Neural progenitor cell (in vitro differentiated cells): Measurements from ENCODE around the gene TRMT1. TPM values are rescaled to one million over a fixed set of nuclear protein-coding genes. Genes with fewer than 3 reads are reported as not detected.

ENCODE experiments used
- DNase-seq: peaks from one replicate; pipeline ENCODE4 v3.0.0-alpha.2; 2016; ENCODE audit warnings: low spot score
- H2AFZ ChIP-seq: fragments of 200-600 bp; sonication (generic); replicated peaks from 2 replicates; pipeline ENCODE4 v1.6.1; 2016; ENCODE audit warnings: antibody characterized with exemption
- H3F3A ChIP-seq: fragments of 200-600 bp; sonication (generic); 2 replicates; pipeline ENCODE4 v1.6.1; 2016; ENCODE audit warnings: antibody characterized with exemption, low read depth
- H3K27ac ChIP-seq: fragments of 200-600 bp; sonication (generic); 2 replicates; pipeline ENCODE4 v1.5.1; 2016; ENCODE audit warnings: mild to moderate bottlenecking
- H3K27me3 ChIP-seq: fragments of 200-600 bp; sonication (generic); 2 replicates; pipeline ENCODE4 v1.6.1; 2016; ENCODE audit warnings: mild to moderate bottlenecking, moderate library complexity
- H3K36me3 ChIP-seq: fragments of 200-600 bp; sonication (generic); 2 replicates; pipeline ENCODE4 v1.5.1; 2016
- H3K4me1 ChIP-seq: fragments of 200-600 bp; sonication (generic); 2 replicates; pipeline ENCODE4 v1.6.1; 2016; ENCODE audit warnings: mixed run types
- H3K4me2 ChIP-seq: fragments of 200-600 bp; sonication (generic); 2 replicates; pipeline ENCODE4 v1.6.1; 2016
- H3K4me3 ChIP-seq: fragments of 200-600 bp; sonication (generic); 2 replicates; pipeline ENCODE4 v1.5.1; 2016
- H3K79me2 ChIP-seq: fragments of 200-600 bp; sonication (generic); 2 replicates; pipeline ENCODE4 v1.6.1; 2016; ENCODE audit warnings: low read depth
- H3K9ac ChIP-seq: fragments of 200-600 bp; sonication (generic); 2 replicates; pipeline ENCODE4 v1.6.1; 2016
- H3K9me3 ChIP-seq: fragments of 200-600 bp; sonication (generic); 2 replicates; pipeline ENCODE4 v1.5.1; 2016; ENCODE audit warnings: low read depth
- H4K20me1 ChIP-seq: fragments of 200-600 bp; sonication (generic); 2 replicates; pipeline ENCODE4 v1.6.1; 2016; ENCODE audit warnings: low read depth
- H3K27ac Mint-ChIP-seq: 3 replicates; pipeline ENCODE4 v1.8.0; 2021; ENCODE audit warnings: mixed read lengths
- H3K27me3 Mint-ChIP-seq: 2 replicates; pipeline ENCODE4 v1.8.0; 2022; ENCODE audit warnings: low read depth, mild to moderate bottlenecking, inconsistent platforms, moderate library complexity, mixed read lengths; ENCODE audit not compliant: insufficient read depth
- H3K36me3 Mint-ChIP-seq: 3 replicates; pipeline ENCODE4 v1.8.0; 2021; ENCODE audit warnings: mixed read lengths
- H3K4me1 Mint-ChIP-seq: 3 replicates; pipeline ENCODE4 v1.8.0; 2021; ENCODE audit warnings: mixed read lengths
- H3K4me3 Mint-ChIP-seq: 3 replicates; pipeline ENCODE4 v1.8.0; 2021; ENCODE audit warnings: mild to moderate bottlenecking, moderate library complexity, mixed read lengths
- H3K9me3 Mint-ChIP-seq: 3 replicates; pipeline ENCODE4 v1.8.0; 2020; ENCODE audit warnings: mixed read lengths
- CTCF ChIP-seq: fragments of 200-600 bp; sonication (generic); IDR thresholded peaks from 2 replicates; pipeline ENCODE4 v1.5.1; 2017; ENCODE audit warnings: antibody characterized with exemption, mild to moderate bottlenecking
- EZH2 ChIP-seq: fragments of 200-600 bp; sonication (generic); IDR thresholded peaks from 2 replicates; pipeline ENCODE4 v1.6.1; 2017; ENCODE audit warnings: antibody characterized with exemption, mild to moderate bottlenecking, moderate library complexity
- EZH2phosphoT487 ChIP-seq: fragments of 200-600 bp; sonication (generic); IDR thresholded peaks from 2 replicates; pipeline ENCODE4 v1.6.1; 2017; ENCODE audit warnings: antibody characterized with exemption
- total RNA-seq: library from RNA; depleted of rRNA; stranded (reverse); fragments of >200 nt; gene quantifications from 2 replicates; pipeline ENCODE4 v1.2.3, GENCODE V29; 2015; ENCODE audit warnings: low replicate concordance

TRMT1 gene
- total RNA-seq, 1 donor from 2014 or later, result 30.2 TPM

GRCh38 chr19:13060964-13061927 lies 55.3 kb downstream of the TRMT1 start:
- Histone ChIP-seq H3K36me3 (no peaks in the 10 kb centered on the region), H3K79me2 (no peaks in the 10 kb centered on the region), H3K9me3 (no peaks in the 10 kb centered on the region), H3K4me3 (peak overlapping the region; percentile 32), H3K4me2 (peak overlapping the region; percentile 68), H4K20me1 (peaks cover 43% of the 10 kb centered on the region), H3K9ac (no peak overlapping the region), H2AFZ (no peak overlapping the region), H3K27ac (no peak overlapping the region), H3K4me1 (peaks cover 39% of the 10 kb centered on the region), H3F3A (peaks cover 11% of the 10 kb centered on the region), H3K27me3 (peaks cover 93% of the 10 kb centered on the region)
- peaks cover 22% of the 10 kb centered on the region for H3K4me1 Mint-ChIP-seq
- H3K27me3 Mint-ChIP-seq, result peaks cover 73% of the 10 kb centered on the region
- no peak overlapping the region for H3K27ac Mint-ChIP-seq
- H3K9me3 Mint-ChIP-seq, result no peaks in the 10 kb centered on the region
- TF ChIP-seq EZH2phosphoT487 (peak; percentile 71), EZH2 (peak; percentile 83), CTCF (peak; percentile 93)
- peak; percentile 94 for DNase-seq
- H3K36me3 Mint-ChIP-seq, result no peaks in the 10 kb centered on the region
- peak overlapping the region; percentile 4 for H3K4me3 Mint-ChIP-seq

- Histone ChIP-seq H3F3A (peaks cover 17% of the 10 kb centered on the region), H3K9me3 (no peaks in the 10 kb centered on the region), H3K27ac (no peak overlapping the region), H3K4me3 (peak overlapping the region; percentile 32), H3K36me3 (no peaks in the 10 kb centered on the region), H3K27me3 (peaks cover 100% of the 10 kb centered on the region), H3K4me1 (peaks cover 48% of the 10 kb centered on the region), H4K20me1 (peaks cover 50% of the 10 kb centered on the region), H3K9ac (no peak overlapping the region), H3K4me2 (peak overlapping the region; percentile 68), H2AFZ (no peak overlapping the region), H3K79me2 (no peaks in the 10 kb centered on the region)
- Mint-ChIP-seq H3K27me3 (peaks cover 77% of the 10 kb centered on the region), H3K4me3 (peak overlapping the region; percentile 4), H3K4me1 (peaks cover 29% of the 10 kb centered on the region), H3K36me3 (no peaks in the 10 kb centered on the region), H3K27ac (no peak overlapping the region), H3K9me3 (no peaks in the 10 kb centered on the region)
- peak; percentile 63 for DNase-seq
- TF ChIP-seq EZH2phosphoT487 (no peak), EZH2 (no peak), CTCF (no peak)
Observed at GRCh38 chr19:13060233-13060963, 56.1 kb downstream of the TRMT1 start.

GRCh38 chr19:13058951-13059660 lies 57.4 kb downstream of the TRMT1 start:
- no peak overlapping the region for H3K9ac ChIP-seq
- H4K20me1 ChIP-seq, result peaks cover 59% of the 10 kb centered on the region
- no peak overlapping the region for H3K4me2 ChIP-seq
- peak; percentile 50 for DNase-seq
- peaks cover 81% of the 10 kb centered on the region for H3K27me3 Mint-ChIP-seq
- peaks cover 61% of the 10 kb centered on the region for H3K4me1 ChIP-seq
- H3K4me3 Mint-ChIP-seq, result peak overlapping the region; percentile 72
- no peaks in the 10 kb centered on the region for H3K79me2 ChIP-seq
- peaks cover 17% of the 10 kb centered on the region for H3F3A ChIP-seq
- TF ChIP-seq CTCF, result peak; percentile 15
- no peak for TF ChIP-seq EZH2phosphoT487
- TF ChIP-seq EZH2, result peak; percentile 36
- H3K9me3 ChIP-seq, result no peaks in the 10 kb centered on the region
- peaks cover 36% of the 10 kb centered on the region for H3K4me1 Mint-ChIP-seq
- H3K27me3 ChIP-seq, result peaks cover 100% of the 10 kb centered on the region
- no peak overlapping the region for H2AFZ ChIP-seq
- no peak overlapping the region for H3K27ac ChIP-seq
- H3K9me3 Mint-ChIP-seq, result no peaks in the 10 kb centered on the region
- H3K4me3 ChIP-seq, result no peak overlapping the region
- no peaks in the 10 kb centered on the region for H3K36me3 Mint-ChIP-seq
- no peak overlapping the region for H3K27ac Mint-ChIP-seq
- H3K36me3 ChIP-seq, result no peaks in the 10 kb centered on the region
